ENCODE data around the gene IDE. TPM values are rescaled to one million over a fixed set of nuclear protein-coding genes. Genes with fewer than 3 reads are reported as not detected.

Gene IDE
- total and polyA plus RNA-seq, 2 of the 13 experiments (the other 11 are each of a cell fraction or from before 2014, with no cell fraction given), result 16.1 to 52.1 TPM

- TF ChIP-seq SMAD1 (CRISPR knock-in tag; IDR thresholded peaks at IDR 0.05; ENCODE audit: borderline replicate concordance, low read depth) (no peak), ZNF629 (CRISPR knock-in tag; conservative IDR thresholded peaks at IDR 0.05) (no peak), ZNF766 (CRISPR knock-in tag; IDR thresholded peaks at IDR 0.05; ENCODE audit: borderline replicate concordance) (0 out of 2 replicates have a peak, but pooled peaks have one; percentile 58), ZNF124 (CRISPR knock-in tag; IDR thresholded peaks at IDR 0.05) (peak; percentile 53; the same call in 1 of the 2 replicates), ZNF557 (CRISPR knock-in tag; IDR thresholded peaks at IDR 0.05) (peak; percentile 71; the same call in 1 of the 2 replicates), DBP (CRISPR knock-in tag; IDR thresholded peaks at IDR 0.05; ENCODE audit: not compliant biosample characterization) (peak; percentile 74), ZNF672 (CRISPR knock-in tag; IDR thresholded peaks at IDR 0.05) (no peak), ZNF292 (CRISPR knock-in tag; IDR thresholded peaks at IDR 0.05; ENCODE audit: borderline replicate concordance, low read depth) (no peak), ZBTB7A (CRISPR knock-in tag; IDR thresholded peaks at IDR 0.05) (no peak), ZNF883 (CRISPR knock-in tag; IDR thresholded peaks at IDR 0.05; ENCODE audit: not compliant biosample characterization) (peak; percentile 65), KMT2B (CRISPR knock-in tag; IDR thresholded peaks at IDR 0.05) (peak; percentile 83), GMEB2 (CRISPR knock-in tag; IDR thresholded peaks at IDR 0.05; ENCODE audit: low read depth) (no peak), POGK (CRISPR knock-in tag; conservative IDR thresholded peaks at IDR 0.05) (peak; percentile 57), TCF7 (IDR thresholded peaks at IDR 0.05; ENCODE audit: low read depth) (no peak)
- TF ChIP-seq, protein P1, sequence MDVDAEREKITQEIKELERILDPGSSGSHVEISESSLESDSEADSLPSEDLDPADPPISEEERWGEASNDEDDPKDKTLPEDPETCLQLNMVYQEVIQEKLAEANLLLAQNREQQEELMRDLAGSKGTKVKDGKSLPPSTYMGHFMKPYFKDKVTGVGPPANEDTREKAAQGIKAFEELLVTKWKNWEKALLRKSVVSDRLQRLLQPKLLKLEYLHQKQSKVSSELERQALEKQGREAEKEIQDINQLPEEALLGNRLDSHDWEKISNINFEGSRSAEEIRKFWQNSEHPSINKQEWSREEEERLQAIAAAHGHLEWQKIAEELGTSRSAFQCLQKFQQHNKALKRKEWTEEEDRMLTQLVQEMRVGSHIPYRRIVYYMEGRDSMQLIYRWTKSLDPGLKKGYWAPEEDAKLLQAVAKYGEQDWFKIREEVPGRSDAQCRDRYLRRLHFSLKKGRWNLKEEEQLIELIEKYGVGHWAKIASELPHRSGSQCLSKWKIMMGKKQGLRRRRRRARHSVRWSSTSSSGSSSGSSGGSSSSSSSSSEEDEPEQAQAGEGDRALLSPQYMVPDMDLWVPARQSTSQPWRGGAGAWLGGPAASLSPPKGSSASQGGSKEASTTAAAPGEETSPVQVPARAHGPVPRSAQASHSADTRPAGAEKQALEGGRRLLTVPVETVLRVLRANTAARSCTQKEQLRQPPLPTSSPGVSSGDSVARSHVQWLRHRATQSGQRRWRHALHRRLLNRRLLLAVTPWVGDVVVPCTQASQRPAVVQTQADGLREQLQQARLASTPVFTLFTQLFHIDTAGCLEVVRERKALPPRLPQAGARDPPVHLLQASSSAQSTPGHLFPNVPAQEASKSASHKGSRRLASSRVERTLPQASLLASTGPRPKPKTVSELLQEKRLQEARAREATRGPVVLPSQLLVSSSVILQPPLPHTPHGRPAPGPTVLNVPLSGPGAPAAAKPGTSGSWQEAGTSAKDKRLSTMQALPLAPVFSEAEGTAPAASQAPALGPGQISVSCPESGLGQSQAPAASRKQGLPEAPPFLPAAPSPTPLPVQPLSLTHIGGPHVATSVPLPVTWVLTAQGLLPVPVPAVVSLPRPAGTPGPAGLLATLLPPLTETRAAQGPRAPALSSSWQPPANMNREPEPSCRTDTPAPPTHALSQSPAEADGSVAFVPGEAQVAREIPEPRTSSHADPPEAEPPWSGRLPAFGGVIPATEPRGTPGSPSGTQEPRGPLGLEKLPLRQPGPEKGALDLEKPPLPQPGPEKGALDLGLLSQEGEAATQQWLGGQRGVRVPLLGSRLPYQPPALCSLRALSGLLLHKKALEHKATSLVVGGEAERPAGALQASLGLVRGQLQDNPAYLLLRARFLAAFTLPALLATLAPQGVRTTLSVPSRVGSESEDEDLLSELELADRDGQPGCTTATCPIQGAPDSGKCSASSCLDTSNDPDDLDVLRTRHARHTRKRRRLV (CRISPR knock-in tag; IDR thresholded peaks at IDR 0.05), result no peak
- TF ChIP-seq, protein P2, sequence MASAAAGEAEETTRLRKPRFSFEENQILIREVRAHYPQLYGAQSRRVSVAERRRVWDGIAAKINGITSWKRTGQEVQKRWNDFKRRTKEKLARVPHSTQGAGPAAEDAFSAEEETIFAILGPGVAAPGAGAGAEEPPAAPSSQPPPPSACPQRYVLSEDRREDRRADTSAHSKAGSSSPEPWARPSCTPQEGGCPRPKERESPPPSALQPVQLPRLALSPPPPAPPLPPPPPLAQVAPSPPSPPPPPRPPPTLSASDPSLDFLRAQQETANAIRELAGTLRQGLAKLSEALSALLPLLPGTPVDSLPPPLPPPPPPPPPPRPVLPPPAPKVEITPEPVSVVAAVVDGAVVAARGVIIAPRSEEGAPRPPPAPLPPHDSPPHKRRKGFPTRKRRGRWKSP (CRISPR knock-in tag; IDR thresholded peaks at IDR 0.05), result peak; percentile 100
- TF ChIP-seq, protein P3, sequence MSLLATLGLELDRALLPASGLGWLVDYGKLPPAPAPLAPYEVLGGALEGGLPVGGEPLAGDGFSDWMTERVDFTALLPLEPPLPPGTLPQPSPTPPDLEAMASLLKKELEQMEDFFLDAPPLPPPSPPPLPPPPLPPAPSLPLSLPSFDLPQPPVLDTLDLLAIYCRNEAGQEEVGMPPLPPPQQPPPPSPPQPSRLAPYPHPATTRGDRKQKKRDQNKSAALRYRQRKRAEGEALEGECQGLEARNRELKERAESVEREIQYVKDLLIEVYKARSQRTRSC (CRISPR knock-in tag; IDR thresholded peaks at IDR 0.05; ENCODE audit: low read depth), result no peak
Observed at GRCh38 chr10:92591550-92592022, 17.7 kb upstream of the IDE start (continued).

Measured in HepG2 (cell line).